Thyroid gland (tissue), 4 donors: ENCODE data around the gene EDC3.

ENCODE experiments used
- CTCF ChIP-seq, 6 experiments: fragments of 200-600 bp in 3 of 6; fragments of 450-650 bp in 3 of 6; sonication (generic) in 3 of 6; IDR thresholded peaks; one replicate each; pipeline ENCODE4 v1.5.1; 2016 to 2019; ENCODE audit warnings: antibody characterized with exemption in 6 of 6, mild to moderate bottlenecking in 2 of 6, inconsistent platforms in 1 of 6, moderate library complexity in 1 of 6
- POLR2A ChIP-seq, 2 donors: fragments of 450-650 bp; IDR thresholded peaks; one replicate each; pipeline ENCODE4 v1.6.1; 2017; ENCODE audit warnings: antibody characterized with exemption in 2 of 2, mild to moderate bottlenecking in 2 of 2, moderate library complexity in 1 of 2

- TF ChIP-seq CTCF (IDR thresholded peaks at IDR 0.05): no peak
- TF ChIP-seq POLR2A (IDR thresholded peaks at IDR 0.05): no peak
Observed at GRCh38 chr15:74608786-74609185, 87.0 kb downstream of the EDC3 start.
